Aorta (tissue), 5 donors: ENCODE results near the gene NEURL4. TPM values are rescaled to one million over a fixed set of nuclear protein-coding genes. Genes with fewer than 3 reads are reported as not detected.

Experiments used
- ATAC-seq: fragments of 200-7000 bp; cut with Tn5 transposase; one replicate; pipeline ENCODE4 v1.9.1; 2022; ENCODE audit warnings: moderate library complexity; ENCODE audit not compliant: low FRiP score
- DNase-seq, 2 donors: peaks; one replicate each; pipeline ENCODE4 v3.0.0-alpha.2; 2020
- H3K27ac ChIP-seq, 2 donors: one replicate each; pipeline ENCODE4 v1.5.1; 2013; ENCODE audit warnings: low read length in 2 of 2, mild to moderate bottlenecking in 2 of 2, moderate library complexity in 2 of 2, control low read depth in 1 of 2, inconsistent platforms in 1 of 2, low read depth in 1 of 2
- H3K27me3 ChIP-seq, 2 donors: one replicate each; pipeline ENCODE4 v1.6.1; 2013; ENCODE audit warnings: control low read depth in 1 of 2, low read length in 1 of 2, mild to moderate bottlenecking in 1 of 2, moderate library complexity in 1 of 2; ENCODE audit not compliant: insufficient read depth in 2 of 2, control insufficient read depth in 1 of 2
- H3K36me3 ChIP-seq, 2 donors: one replicate each; pipeline ENCODE4 v1.6.1; 2013; ENCODE audit warnings: control low read depth in 1 of 2, low read length in 1 of 2, mild to moderate bottlenecking in 1 of 2; ENCODE audit not compliant: insufficient read depth in 2 of 2, control insufficient read depth in 1 of 2
- H3K4me1 ChIP-seq, 2 donors: one replicate each; pipeline ENCODE4 v1.6.1; 2013; ENCODE audit warnings: low read length in 2 of 2, control low read depth in 1 of 2, mild to moderate bottlenecking in 1 of 2, moderate library complexity in 1 of 2; ENCODE audit not compliant: insufficient read depth in 2 of 2, control insufficient read depth in 1 of 2
- H3K4me3 ChIP-seq, 2 donors: one replicate each; pipeline ENCODE4 v1.5.1; 2013; ENCODE audit warnings: low read length in 2 of 2, control low read depth in 1 of 2, mild to moderate bottlenecking in 1 of 2
- H3K9me3 ChIP-seq: one replicate; pipeline ENCODE4 v1.6.1; 2013; ENCODE audit warnings: mild to moderate bottlenecking, low read length; ENCODE audit not compliant: control insufficient read depth
- WGBS, 2 donors: extraction: QIAGEN DNeasy Blood & Tissue Kit; methylation state at CpG; one replicate each; pipeline ENCODE4 v1.1.7; 2013; 5-methylcytosine and 5-hydroxymethylcytosine counted together
- intact Hi-C, 2 donors: fragments of 100-400 bp; cut with DNase I; formaldehyde crosslinking; loops; one replicate each; pipeline versions ENCODE4 v1.14.2 to v1.15.0; 2022
- polyA plus RNA-seq, 2 donors: library from polyadenylated mRNA; stranded (reverse); fragments of 200-250 nt; gene quantifications; one replicate each; pipeline ENCODE4 v1.2.3, GENCODE V29; 2013
- total RNA-seq, 2 donors: library from RNA; stranded (reverse); fragmentation: NEBNext Ultra II Directional; extraction: Animal tissue kit (Norgen Biotek cat#: 25700); gene quantifications; one replicate each; pipeline ENCODE4 v1.2.1, GENCODE V29; 2021
- donor health status: healthy with polysubstance abuse.
- donor health status: Bipolar disorder and iron deficiency.
- donor health status: DM: no; HTN: no; CAD: no.
- donor health status: DM: no; HTN: no; CAD: no.
- donor health status: DM: yes; HTN: yes; CAD: no.

Gene NEURL4
- total and polyA plus RNA-seq, 4 donors = 7.3 to 52.8 (median 30.6) TPM

- Histone ChIP-seq H3K27ac (no peak overlapping the region), H3K4me3 (no peak overlapping the region), H3K27me3 (no peaks in the 10 kb centered on the region), H3K4me1 (no peaks in the 10 kb centered on the region), H3K9me3 (no peaks in the 10 kb centered on the region), H3K36me3 (peaks cover 0 to 5% of the 10 kb centered on the region in 2 donors)
- intact Hi-C loops = no loop called here
- peak; percentile 33 for ATAC-seq
- 63% methylated on average over 36 to 39 of the region's 39 CpGs for WGBS, 2 donors
- peak in 1 of 2 donors; percentile 88 for DNase-seq
Measured at GRCh38 chr17:7323731-7324437, 5.3 kb downstream of the NEURL4 start.

GRCh38 chr17:7322520-7323194 is 6.5 kb downstream of the NEURL4 start:
- ATAC-seq = no peak
- Histone ChIP-seq H3K4me3 (no peak overlapping the region), H3K27ac (no peak overlapping the region), H3K36me3 (peaks cover 0 to 5% of the 10 kb centered on the region in 2 donors), H3K27me3 (no peaks in the 10 kb centered on the region), H3K9me3 (no peaks in the 10 kb centered on the region), H3K4me1 (no peaks in the 10 kb centered on the region)
- DNase-seq = no peak
- intact Hi-C loops = no loop called here
- WGBS, 2 donors = 90 to 91% methylated on average over 22 of the region's 22 CpGs

- DNase-seq = no peak
- Histone ChIP-seq H3K9me3 (no peaks in the 10 kb centered on the region), H3K4me3 (no peak overlapping the region), H3K4me1 (no peaks in the 10 kb centered on the region), H3K36me3 (peaks cover 0 to 5% of the 10 kb centered on the region in 2 donors), H3K27me3 (no peaks in the 10 kb centered on the region), H3K27ac (no peak overlapping the region)
- intact Hi-C loops = no loop called here
- ATAC-seq = no peak
- 89 to 93% methylated on average over 14 to 15 of the region's 15 CpGs for WGBS, 2 donors
Measured at GRCh38 chr17:7321466-7321865, 7.7 kb downstream of the NEURL4 start.

GRCh38 chr17:7318121-7318860 is 10.8 kb downstream of the NEURL4 start:
- Histone ChIP-seq H3K9me3 (no peaks in the 10 kb centered on the region), H3K27me3 (no peaks in the 10 kb centered on the region), H3K27ac (no peak overlapping the region), H3K36me3 (peaks cover 0 to 5% of the 10 kb centered on the region in 2 donors), H3K4me1 (no peaks in the 10 kb centered on the region), H3K4me3 (no peak overlapping the region)
- ATAC-seq (no peak), DNase-seq (no peak)
- intact Hi-C loops = no loop called here
- WGBS, 2 donors = 90 to 97% methylated on average over 13 of the region's 13 CpGs

- Histone ChIP-seq H3K27ac (no peak overlapping the region), H3K4me1 (no peaks in the 10 kb centered on the region), H3K4me3 (no peak overlapping the region), H3K27me3 (no peaks in the 10 kb centered on the region), H3K36me3 (peaks cover 0 to 4% of the 10 kb centered on the region in 2 donors), H3K9me3 (no peaks in the 10 kb centered on the region)
- ATAC-seq (no peak), DNase-seq (no peak)
- intact Hi-C loops = no loop called here
- 84 to 85% methylated on average over 16 of the region's 16 CpGs for WGBS, 2 donors
Measured at GRCh38 chr17:7317161-7317803, 11.9 kb downstream of the NEURL4 start.

GRCh38 chr17:7315570-7316235 is 13.4 kb downstream of the NEURL4 start:
- peak overlapping the region in 1 of 2 donors; percentile 70 for H3K4me3 ChIP-seq
- no peaks in the 10 kb centered on the region for H3K9me3 ChIP-seq
- DNase-seq = no peak
- WGBS, 2 donors = 34 to 37% methylated on average over 29 to 30 of the region's 30 CpGs
- no peaks in the 10 kb centered on the region for H3K27me3 ChIP-seq
- peak; percentile 8 for ATAC-seq
- intact Hi-C loops = no loop called here
- peak overlapping the region; percentile 42 to 69 for H3K27ac ChIP-seq
- no peaks in the 10 kb centered on the region for H3K4me1 ChIP-seq
- H3K36me3 ChIP-seq = peaks cover 0 to 4% of the 10 kb centered on the region in 2 donors

GRCh38 chr17:7314719-7315569 is 14.2 kb downstream of the NEURL4 start, which contains the start of gene GPS2:
TSS of gene GPS2 (minus strand) at chr17:7315360. CDS start at chr17:7315052, 308 bp downstream.
- WGBS, 2 donors = 0% methylated on average over 93 to 95 of the region's 95 CpGs
- Histone ChIP-seq H3K27ac (peak within 1 kb of the TSS; percentile 69 to 79), H3K9me3 (no peaks in the 10 kb centered on the region), H3K36me3 (peaks cover 0 to 6% of the 10 kb centered on the region in 2 donors), H3K27me3 (no peaks in the 10 kb centered on the region), H3K4me1 (no peaks in the 10 kb centered on the region), H3K4me3 (peak within 1 kb of the TSS; percentile 70 to 76)
- peak; percentile 95 to 98 for DNase-seq
- intact Hi-C loops = no loop called here
- peak; percentile 90 for ATAC-seq
